ENCODE measurements around the gene AFG1L. TPM values are rescaled to one million over a fixed set of nuclear protein-coding genes. Genes with fewer than 3 reads are reported as not detected.

AFG1L gene
- total and polyA plus RNA-seq, 2 experiments from 2014 or later, result 9.4 to 9.7 TPM

DNA sequence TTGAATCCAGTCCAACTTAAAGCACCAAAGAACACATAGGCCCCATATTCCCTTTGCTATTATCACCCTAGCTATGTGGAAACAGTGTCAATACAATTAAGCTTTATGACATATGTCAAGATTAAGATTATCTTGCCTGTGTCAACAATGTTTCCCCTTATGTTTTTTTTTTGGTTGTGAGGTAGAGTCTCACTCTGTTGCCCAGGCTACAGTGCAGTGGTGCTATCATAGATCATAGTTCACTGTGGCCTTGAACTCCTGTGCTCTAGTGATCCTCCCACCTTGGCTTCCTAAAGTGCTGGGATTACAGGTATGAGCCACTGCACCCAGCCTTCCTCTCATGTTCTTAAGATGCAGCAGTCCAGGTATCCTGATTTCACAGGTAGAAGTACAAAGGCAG lies 17.8 kb downstream of the AFG1L start:
- no peaks in the 10 kb centered on the region for H4K20me1 ChIP-seq (ENCODE audit: insufficient read depth, poor library complexity, severe bottlenecking)
- H3K27ac ChIP-seq, result peak overlapping the region; percentile 73
- peaks cover 12% of the 10 kb centered on the region for H3K4me1 ChIP-seq (ENCODE audit: insufficient read depth)
- H3K9me2 ChIP-seq (replicated peaks; ENCODE audit: insufficient read depth), result no peaks in the 10 kb centered on the region
- no peaks in the 10 kb centered on the region for H3K9me3 ChIP-seq (ENCODE audit: low read depth)
- H3K79me2 ChIP-seq, result peaks cover 27% of the 10 kb centered on the region
- no peak overlapping the region for H3K4me3 ChIP-seq
- TF ChIP-seq EZH2 (IDR thresholded peaks at IDR 0.05; ENCODE audit: borderline replicate concordance), result no peak
- TF ChIP-seq CTCF (IDR thresholded peaks at IDR 0.05; ENCODE audit: poor library complexity), result no peak
- TF ChIP-seq EZH2phosphoT487 (IDR thresholded peaks at IDR 0.05; ENCODE audit: low read depth, severe bottlenecking, unreplicated experiment), result peak; percentile 54
- H3K4me2 ChIP-seq, result no peak overlapping the region
- peak; percentile 33 for DNase-seq (ENCODE audit: low spot score)
- no peak overlapping the region for H2AFZ ChIP-seq
- H3K36me3 ChIP-seq (replicated peaks; ENCODE audit: insufficient read depth, low read depth), result no peaks in the 10 kb centered on the region
- H3K27me3 ChIP-seq, result no peaks in the 10 kb centered on the region

DNA sequence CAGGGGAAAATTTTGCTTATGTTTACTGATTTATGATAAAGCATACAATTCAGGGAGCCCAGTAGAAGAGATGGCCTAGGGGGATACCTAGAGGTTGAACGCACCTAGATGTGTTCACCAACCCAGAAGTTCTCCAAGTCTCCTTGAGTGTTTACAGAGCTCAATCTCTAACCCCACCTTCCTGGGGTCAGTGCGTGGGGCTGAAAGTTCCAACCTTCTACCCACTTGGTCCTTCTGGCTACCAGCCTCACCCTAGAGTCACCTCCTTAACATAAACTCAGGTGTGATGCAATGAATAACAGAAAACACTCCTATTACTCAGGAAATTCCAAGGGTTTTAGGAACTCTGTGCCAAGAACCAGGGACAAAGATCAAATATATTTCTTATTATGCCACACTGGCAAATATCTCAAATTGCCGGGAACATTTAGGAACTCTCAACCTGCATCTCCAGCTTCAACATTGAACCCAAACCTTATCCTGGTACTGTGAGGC lies 26.4 kb downstream of the AFG1L start:
- H3K27me3 ChIP-seq, result no peaks in the 10 kb centered on the region
- 96% methylated on average over 3 of the region's 3 CpGs for WGBS (ENCODE audit: low lambda C conversion rate, missing lambda C conversion rate)
- H3K4me2 ChIP-seq, result no peak overlapping the region
- no peak for DNase-seq (ENCODE audit: low spot score)
- H3K27ac ChIP-seq, result no peak overlapping the region
- no peaks in the 10 kb centered on the region for H3K79me2 ChIP-seq
- H2AFZ ChIP-seq, result no peak overlapping the region
- no peaks in the 10 kb centered on the region for H3K9me2 ChIP-seq (replicated peaks; ENCODE audit: insufficient read depth)
- no peaks in the 10 kb centered on the region for H3K9me3 ChIP-seq (ENCODE audit: low read depth)
- H3K4me3 ChIP-seq, result no peak overlapping the region
- peaks cover 6% of the 10 kb centered on the region for H3K4me1 ChIP-seq (ENCODE audit: insufficient read depth)
- H4K20me1 ChIP-seq (ENCODE audit: insufficient read depth, poor library complexity, severe bottlenecking), result no peaks in the 10 kb centered on the region
- no peak for TF ChIP-seq EZH2phosphoT487 (IDR thresholded peaks at IDR 0.05; ENCODE audit: low read depth, severe bottlenecking, unreplicated experiment)
- no peak for TF ChIP-seq EZH2 (IDR thresholded peaks at IDR 0.05; ENCODE audit: borderline replicate concordance)
- TF ChIP-seq CTCF (IDR thresholded peaks at IDR 0.05; ENCODE audit: poor library complexity), result no peak
- no peaks in the 10 kb centered on the region for H3K36me3 ChIP-seq (replicated peaks; ENCODE audit: insufficient read depth, low read depth)

DNA sequence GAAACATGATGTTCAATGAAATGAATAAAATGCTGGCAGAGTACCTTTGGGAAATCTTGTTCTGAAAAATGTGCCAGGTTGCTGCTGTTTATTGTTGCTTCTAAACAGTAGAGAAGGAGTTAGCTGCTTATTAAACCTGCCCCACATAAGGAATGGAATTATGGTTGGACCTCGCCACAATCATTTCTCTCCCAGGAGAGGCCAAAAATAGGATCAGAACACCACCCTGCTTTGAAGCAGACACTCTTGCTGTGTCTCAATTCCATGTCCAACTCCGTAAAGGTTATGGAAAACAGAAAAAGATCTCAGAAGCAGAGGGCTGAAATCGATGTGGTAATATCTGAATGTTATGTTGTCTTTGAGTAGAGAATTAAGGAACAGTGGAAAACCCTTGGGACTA lies 27.9 kb downstream of the AFG1L start:
- no peaks in the 10 kb centered on the region for H4K20me1 ChIP-seq (ENCODE audit: insufficient read depth, poor library complexity, severe bottlenecking)
- WGBS (ENCODE audit: low lambda C conversion rate, missing lambda C conversion rate), result 96% methylated on average over 3 of the region's 3 CpGs
- no peaks in the 10 kb centered on the region for H3K9me3 ChIP-seq (ENCODE audit: low read depth)
- H3K9me2 ChIP-seq (replicated peaks; ENCODE audit: insufficient read depth), result no peaks in the 10 kb centered on the region
- no peaks in the 10 kb centered on the region for H3K36me3 ChIP-seq (replicated peaks; ENCODE audit: insufficient read depth, low read depth)
- no peak overlapping the region for H3K4me3 ChIP-seq
- H3K27me3 ChIP-seq, result no peaks in the 10 kb centered on the region
- TF ChIP-seq EZH2 (IDR thresholded peaks at IDR 0.05; ENCODE audit: borderline replicate concordance) (no peak), EZH2phosphoT487 (IDR thresholded peaks at IDR 0.05; ENCODE audit: low read depth, severe bottlenecking, unreplicated experiment) (no peak), CTCF (IDR thresholded peaks at IDR 0.05; ENCODE audit: poor library complexity) (no peak)
- no peaks in the 10 kb centered on the region for H3K79me2 ChIP-seq
- peaks cover 3% of the 10 kb centered on the region for H3K4me1 ChIP-seq (ENCODE audit: insufficient read depth)
- H3K4me2 ChIP-seq, result no peak overlapping the region
- DNase-seq (ENCODE audit: low spot score), result no peak
- no peak overlapping the region for H3K27ac ChIP-seq
- no peak overlapping the region for H2AFZ ChIP-seq
